GM12878 (cell line): Measurements from ENCODE around the gene CHRNA5. TPM values are rescaled to one million over a fixed set of nuclear protein-coding genes. Genes with fewer than 3 reads are reported as not detected.

Source experiments
- HDAC2 ChIP-seq: fragments of 200-600 bp; sonication (generic); IDR thresholded peaks from 2 replicates; pipeline ENCODE4 v1.6.1; 2017
- MTA3 ChIP-seq: IDR thresholded peaks from 2 replicates; pipeline ENCODE4 v1.6.1; 2012; ENCODE audit warnings: low read length, inconsistent platforms, borderline replicate concordance
- MYC ChIP-seq: IDR thresholded peaks from 2 replicates; pipeline ENCODE4 v1.6.1; 2011; ENCODE audit warnings: mild to moderate bottlenecking, low read length, moderate library complexity, inconsistent platforms; ENCODE audit not compliant: insufficient read depth, insufficient replicate concordance, insufficient read length, severe bottlenecking
- SMC3 ChIP-seq: IDR thresholded peaks from 2 replicates; pipeline ENCODE4 v1.6.1; 2011; ENCODE audit warnings: low read length, improper control_type of control experiment, borderline replicate concordance
- TAF1 ChIP-seq: IDR thresholded peaks from 2 replicates; pipeline ENCODE4 v1.6.1; 2011; ENCODE audit warnings: mild to moderate bottlenecking, low read depth, low read length, borderline replicate concordance
- USF1 ChIP-seq: IDR thresholded peaks from 2 replicates; pipeline ENCODE4 v1.6.1; 2011; ENCODE audit warnings: borderline replicate concordance, low read depth, mild to moderate bottlenecking, moderate library complexity, mixed read lengths, low read length; ENCODE audit not compliant: insufficient read depth; ENCODE audit errors: extremely low read length
- polyA plus RNA-seq, 11 experiments: library from polyadenylated mRNA; depleted of rRNA in 4 of 11; unstranded in 6 of 11; stranded (reverse) in 5 of 11; fragments of >200 nt; fragmentation: Nextera tagmentation in 4 of 11; fragmentation: Illumina TruSeq in 1 of 11; extraction: Ambion mirVana in 4 of 11; extraction: Trizol in 1 of 11; gene quantifications; 1 replicate in 1 of 11; 2 replicates in 10 of 11; pipeline versions ENCODE4 v1.2.1 to v1.2.3, GENCODE V29; 2011 to 2016; ENCODE audit warnings: inconsistent platforms in 2 of 11, missing spikeins in 2 of 11, low read depth in 1 of 11
- total RNA-seq, 4 experiments: library from RNA; depleted of rRNA in 3 of 4; stranded (reverse); fragments of >200 nt in 3 of 4; fragmentation: Illumina TruSeq in 1 of 4; extraction: Trizol in 1 of 4; gene quantifications; 2 replicates each; pipeline versions ENCODE4 v1.2.1 to v1.2.3, GENCODE V29; 2013 to 2021
- TF ChIP-seq, protein P1 (sequence below): fragments of 450-650 bp; IDR thresholded peaks from 2 replicates; pipeline ENCODE4 v1.6.1; 2014; ENCODE audit warnings: mild to moderate bottlenecking
- TF ChIP-seq, protein P2 (sequence below): fragments of 450-650 bp; IDR thresholded peaks from 2 replicates; pipeline ENCODE4 v1.6.1; 2017; ENCODE audit warnings: mild to moderate bottlenecking, low read depth, inconsistent platforms; ENCODE audit not compliant: poor library complexity, severe bottlenecking
- TF ChIP-seq, protein P3 (sequence below): fragments of 450-650 bp; IDR thresholded peaks from 2 replicates; pipeline ENCODE4 v1.6.1; 2017; ENCODE audit warnings: antibody characterized with exemption, mild to moderate bottlenecking, moderate library complexity
- TF ChIP-seq, protein P4 (sequence below): fragments of 450-650 bp; IDR thresholded peaks from 2 replicates; pipeline ENCODE4 v1.6.1; 2017; ENCODE audit warnings: mild to moderate bottlenecking, moderate library complexity

CHRNA5 gene
- total and polyA plus RNA-seq, 10 of the 15 experiments (the other 5 are each of a cell fraction or from before 2014, with no cell fraction given): 0.74 to 21.4 (median 12.7) TPM

DNA sequence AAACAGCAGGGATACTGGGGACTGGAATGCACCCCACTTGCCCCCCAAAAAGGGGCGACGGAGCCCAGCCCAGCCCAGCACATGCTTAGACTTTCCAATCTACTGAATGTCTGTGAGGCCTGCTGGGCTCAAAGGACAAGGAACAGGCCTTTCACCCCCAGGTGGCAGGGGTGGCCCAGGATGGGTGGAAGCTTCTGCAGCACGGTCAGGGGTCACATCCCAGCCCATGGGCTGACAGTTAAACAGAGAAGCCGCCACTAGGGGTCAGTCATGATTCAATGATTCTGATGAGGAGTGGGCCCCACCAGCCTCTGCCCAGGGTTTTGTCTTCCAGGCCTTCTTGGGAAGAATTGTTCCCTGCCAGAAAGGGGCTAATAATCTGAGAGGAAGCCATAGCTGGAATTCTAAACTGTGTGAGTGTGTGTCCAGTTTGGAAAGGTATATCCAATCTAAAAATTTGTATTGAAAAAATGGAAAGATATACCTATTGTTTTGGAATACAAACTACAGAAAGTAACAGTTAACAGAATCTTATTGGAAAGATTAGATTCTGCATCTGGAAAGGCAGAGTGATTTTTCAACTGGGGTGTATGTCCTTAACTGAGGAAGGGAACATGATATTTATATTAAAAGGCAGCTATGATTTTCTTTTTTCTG lies 73.5 kb downstream of the CHRNA5 start (continued):
- TF ChIP-seq, protein P1, sequence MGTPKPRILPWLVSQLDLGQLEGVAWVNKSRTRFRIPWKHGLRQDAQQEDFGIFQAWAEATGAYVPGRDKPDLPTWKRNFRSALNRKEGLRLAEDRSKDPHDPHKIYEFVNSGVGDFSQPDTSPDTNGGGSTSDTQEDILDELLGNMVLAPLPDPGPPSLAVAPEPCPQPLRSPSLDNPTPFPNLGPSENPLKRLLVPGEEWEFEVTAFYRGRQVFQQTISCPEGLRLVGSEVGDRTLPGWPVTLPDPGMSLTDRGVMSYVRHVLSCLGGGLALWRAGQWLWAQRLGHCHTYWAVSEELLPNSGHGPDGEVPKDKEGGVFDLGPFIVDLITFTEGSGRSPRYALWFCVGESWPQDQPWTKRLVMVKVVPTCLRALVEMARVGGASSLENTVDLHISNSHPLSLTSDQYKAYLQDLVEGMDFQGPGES: no peak
- TF ChIP-seq, protein P2, sequence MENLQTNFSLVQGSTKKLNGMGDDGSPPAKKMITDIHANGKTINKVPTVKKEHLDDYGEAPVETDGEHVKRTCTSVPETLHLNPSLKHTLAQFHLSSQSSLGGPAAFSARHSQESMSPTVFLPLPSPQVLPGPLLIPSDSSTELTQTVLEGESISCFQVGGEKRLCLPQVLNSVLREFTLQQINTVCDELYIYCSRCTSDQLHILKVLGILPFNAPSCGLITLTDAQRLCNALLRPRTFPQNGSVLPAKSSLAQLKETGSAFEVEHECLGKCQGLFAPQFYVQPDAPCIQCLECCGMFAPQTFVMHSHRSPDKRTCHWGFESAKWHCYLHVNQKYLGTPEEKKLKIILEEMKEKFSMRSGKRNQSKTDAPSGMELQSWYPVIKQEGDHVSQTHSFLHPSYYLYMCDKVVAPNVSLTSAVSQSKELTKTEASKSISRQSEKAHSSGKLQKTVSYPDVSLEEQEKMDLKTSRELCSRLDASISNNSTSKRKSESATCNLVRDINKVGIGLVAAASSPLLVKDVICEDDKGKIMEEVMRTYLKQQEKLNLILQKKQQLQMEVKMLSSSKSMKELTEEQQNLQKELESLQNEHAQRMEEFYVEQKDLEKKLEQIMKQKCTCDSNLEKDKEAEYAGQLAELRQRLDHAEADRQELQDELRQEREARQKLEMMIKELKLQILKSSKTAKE: no peak
- TF ChIP-seq MTA3 (no peak), MYC (no peak), HDAC2 (no peak), TAF1 (no peak), SMC3 (peak; percentile 53; the same call in 1 of the 2 replicates), USF1 (no peak)
- TF ChIP-seq, protein P3, sequence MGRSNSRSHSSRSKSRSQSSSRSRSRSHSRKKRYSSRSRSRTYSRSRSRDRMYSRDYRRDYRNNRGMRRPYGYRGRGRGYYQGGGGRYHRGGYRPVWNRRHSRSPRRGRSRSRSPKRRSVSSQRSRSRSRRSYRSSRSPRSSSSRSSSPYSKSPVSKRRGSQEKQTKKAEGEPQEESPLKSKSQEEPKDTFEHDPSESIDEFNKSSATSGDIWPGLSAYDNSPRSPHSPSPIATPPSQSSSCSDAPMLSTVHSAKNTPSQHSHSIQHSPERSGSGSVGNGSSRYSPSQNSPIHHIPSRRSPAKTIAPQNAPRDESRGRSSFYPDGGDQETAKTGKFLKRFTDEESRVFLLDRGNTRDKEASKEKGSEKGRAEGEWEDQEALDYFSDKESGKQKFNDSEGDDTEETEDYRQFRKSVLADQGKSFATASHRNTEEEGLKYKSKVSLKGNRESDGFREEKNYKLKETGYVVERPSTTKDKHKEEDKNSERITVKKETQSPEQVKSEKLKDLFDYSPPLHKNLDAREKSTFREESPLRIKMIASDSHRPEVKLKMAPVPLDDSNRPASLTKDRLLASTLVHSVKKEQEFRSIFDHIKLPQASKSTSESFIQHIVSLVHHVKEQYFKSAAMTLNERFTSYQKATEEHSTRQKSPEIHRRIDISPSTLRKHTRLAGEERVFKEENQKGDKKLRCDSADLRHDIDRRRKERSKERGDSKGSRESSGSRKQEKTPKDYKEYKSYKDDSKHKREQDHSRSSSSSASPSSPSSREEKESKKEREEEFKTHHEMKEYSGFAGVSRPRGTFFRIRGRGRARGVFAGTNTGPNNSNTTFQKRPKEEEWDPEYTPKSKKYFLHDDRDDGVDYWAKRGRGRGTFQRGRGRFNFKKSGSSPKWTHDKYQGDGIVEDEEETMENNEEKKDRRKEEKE: no peak
- TF ChIP-seq, protein P4, sequence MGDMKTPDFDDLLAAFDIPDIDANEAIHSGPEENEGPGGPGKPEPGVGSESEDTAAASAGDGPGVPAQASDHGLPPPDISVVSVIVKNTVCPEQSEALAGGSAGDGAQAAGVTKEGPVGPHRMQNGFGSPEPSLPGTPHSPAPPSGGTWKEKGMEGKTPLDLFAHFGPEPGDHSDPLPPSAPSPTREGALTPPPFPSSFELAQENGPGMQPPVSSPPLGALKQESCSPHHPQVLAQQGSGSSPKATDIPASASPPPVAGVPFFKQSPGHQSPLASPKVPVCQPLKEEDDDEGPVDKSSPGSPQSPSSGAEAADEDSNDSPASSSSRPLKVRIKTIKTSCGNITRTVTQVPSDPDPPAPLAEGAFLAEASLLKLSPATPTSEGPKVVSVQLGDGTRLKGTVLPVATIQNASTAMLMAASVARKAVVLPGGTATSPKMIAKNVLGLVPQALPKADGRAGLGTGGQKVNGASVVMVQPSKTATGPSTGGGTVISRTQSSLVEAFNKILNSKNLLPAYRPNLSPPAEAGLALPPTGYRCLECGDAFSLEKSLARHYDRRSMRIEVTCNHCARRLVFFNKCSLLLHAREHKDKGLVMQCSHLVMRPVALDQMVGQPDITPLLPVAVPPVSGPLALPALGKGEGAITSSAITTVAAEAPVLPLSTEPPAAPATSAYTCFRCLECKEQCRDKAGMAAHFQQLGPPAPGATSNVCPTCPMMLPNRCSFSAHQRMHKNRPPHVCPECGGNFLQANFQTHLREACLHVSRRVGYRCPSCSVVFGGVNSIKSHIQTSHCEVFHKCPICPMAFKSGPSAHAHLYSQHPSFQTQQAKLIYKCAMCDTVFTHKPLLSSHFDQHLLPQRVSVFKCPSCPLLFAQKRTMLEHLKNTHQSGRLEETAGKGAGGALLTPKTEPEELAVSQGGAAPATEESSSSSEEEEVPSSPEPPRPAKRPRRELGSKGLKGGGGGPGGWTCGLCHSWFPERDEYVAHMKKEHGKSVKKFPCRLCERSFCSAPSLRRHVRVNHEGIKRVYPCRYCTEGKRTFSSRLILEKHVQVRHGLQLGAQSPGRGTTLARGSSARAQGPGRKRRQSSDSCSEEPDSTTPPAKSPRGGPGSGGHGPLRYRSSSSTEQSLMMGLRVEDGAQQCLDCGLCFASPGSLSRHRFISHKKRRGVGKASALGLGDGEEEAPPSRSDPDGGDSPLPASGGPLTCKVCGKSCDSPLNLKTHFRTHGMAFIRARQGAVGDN: no peak
